HCT116 (cell line): Measurements from ENCODE around the gene SUPT4H1. TPM values are rescaled to one million over a fixed set of nuclear protein-coding genes. Genes with fewer than 3 reads are reported as not detected.

ENCODE experiments used
- ATAC-seq: fragments of 200-7000 bp; cut with Tn5 transposase; 2 replicates; pipeline ENCODE4 v1.9.1; 2020; ENCODE audit warnings: mild to moderate bottlenecking, moderate library complexity
- BruUV-seq: library from RNA; stranded (reverse); fragments of 400-500 nt; replicated peaks from 2 replicates; lab custom pipeline; 2021; lab: Mats Ljungman, UMichigan
- CTCF ChIA-PET: fragments of 300-600 bp; sonication (Branson Sonifier 250); formaldehyde crosslinking; loops from one replicate; lab custom pipeline; 2021; ENCODE audit warnings: antibody characterized with exemption; lab: Charles Lee
- POLR2A ChIA-PET: fragments of 300-600, 350-600 bp; sonication (Branson Sonifier 250); formaldehyde crosslinking; loops from one replicate; lab custom pipeline; 2021; ENCODE audit warnings: antibody characterized with exemption; lab: Charles Lee
- RAD21 ChIA-PET, 2 experiments: fragments of 300-600 bp; sonication (Branson Sonifier 250); formaldehyde crosslinking; loops; one replicate each; lab custom pipeline; 2023; ENCODE audit warnings: low total read pairs in 2 of 2; ENCODE audit not compliant: uncharacterized antibody in 2 of 2, unreplicated experiment in 2 of 2, low non-redundant PET in 1 of 2; lab: Charles Lee
- DNase-seq: peaks from one replicate; pipeline ENCODE4 v3.0.0-alpha.2; 2010; ENCODE audit warnings: low read depth, low spot score
- H2AFZ ChIP-seq: fragments of 200-600 bp; shearing (Covaris generic), sonication (generic); 2 replicates; pipeline ENCODE4 v1.6.1; 2017; ENCODE audit warnings: low read depth, mixed run types, mixed read lengths, antibody characterized with exemption, low read length; ENCODE audit not compliant: poor library complexity, severe bottlenecking
- H3K27ac ChIP-seq: 2 replicates; pipeline ENCODE4 v1.5.1; 2012; ENCODE audit warnings: low read depth, low read length
- H3K27me3 ChIP-seq: fragments of 200-600 bp; sonication (generic); 2 replicates; pipeline ENCODE4 v1.6.1; 2016; ENCODE audit warnings: mixed run types, low read length, mixed read lengths; ENCODE audit not compliant: insufficient read depth
- H3K36me3 ChIP-seq, 2 experiments: fragments of 200-500 bp in 1 of 2; fragments of 200-600 bp in 1 of 2; sonication (Bioruptor generic) in 1 of 2; sonication (generic) in 1 of 2; 2 replicates each; pipeline versions ENCODE4 v1.5.1 to v1.6.1; 2014 to 2016; ENCODE audit warnings: low read length in 2 of 2, inconsistent platforms in 1 of 2, mixed read lengths in 1 of 2, mixed run types in 1 of 2; ENCODE audit not compliant: insufficient read depth in 2 of 2, control insufficient read depth in 1 of 2
- H3K4me1 ChIP-seq, 2 experiments: fragments of 200-600 bp in 1 of 2; sonication (generic) in 1 of 2; 2 replicates each; pipeline versions ENCODE4 v1.5.1 to v1.6.1; 2012 to 2017; ENCODE audit warnings: low read length in 2 of 2, inconsistent platforms in 1 of 2, mild to moderate bottlenecking in 1 of 2, mixed read lengths in 1 of 2, mixed run types in 1 of 2, moderate library complexity in 1 of 2; ENCODE audit not compliant: insufficient read depth in 2 of 2, control insufficient read depth in 1 of 2
- H3K4me2 ChIP-seq: fragments of 200-600 bp; sonication (generic); 2 replicates; pipeline ENCODE4 v1.6.1; 2017; ENCODE audit warnings: mixed run types, low read length, mixed read lengths
- H3K4me3 ChIP-seq, 2 experiments: fragments of 200-600 bp in 1 of 2; sonication (generic) in 1 of 2; replicated peaks in 1 of 2; 2 replicates each; pipeline ENCODE4 v1.5.1; 2011 to 2016; ENCODE audit warnings: low read length in 2 of 2, control low read depth in 1 of 2, low read depth in 1 of 2, mild to moderate bottlenecking in 1 of 2, mixed read lengths in 1 of 2, mixed run types in 1 of 2
- H3K79me2 ChIP-seq: fragments of 200-600 bp; sonication (generic); 2 replicates; pipeline ENCODE4 v1.6.1; 2017; ENCODE audit warnings: mild to moderate bottlenecking, mixed run types, low read length, moderate library complexity, mixed read lengths; ENCODE audit not compliant: insufficient read depth
- H3K9ac ChIP-seq: fragments of 200-600 bp; sonication (generic); 2 replicates; pipeline ENCODE4 v1.6.1; 2016; ENCODE audit warnings: low read length, mixed read lengths
- H3K9me2 ChIP-seq: fragments of 200-600 bp; sonication (generic), shearing (Covaris generic); 2 replicates; pipeline ENCODE4 v1.6.1; 2017; ENCODE audit warnings: mixed run types, mild to moderate bottlenecking, moderate library complexity; ENCODE audit not compliant: insufficient read depth
- H3K9me3 ChIP-seq, 2 experiments: fragments of 200-500 bp in 1 of 2; fragments of 200-600 bp in 1 of 2; sonication (Bioruptor generic) in 1 of 2; sonication (generic) in 1 of 2; 2 replicates each; pipeline ENCODE4 v1.6.1; 2014 to 2017; ENCODE audit warnings: low read length in 2 of 2, mixed read lengths in 2 of 2, inconsistent platforms in 1 of 2, low read depth in 1 of 2, mild to moderate bottlenecking in 1 of 2, mixed run types in 1 of 2, moderate library complexity in 1 of 2; ENCODE audit not compliant: control insufficient read depth in 1 of 2, insufficient read depth in 1 of 2
- H4K20me1 ChIP-seq: fragments of 200-600 bp; sonication (generic), shearing (Covaris generic); 2 replicates; pipeline ENCODE4 v1.6.1; 2017; ENCODE audit warnings: mixed run types, mild to moderate bottlenecking, moderate library complexity; ENCODE audit not compliant: insufficient read depth
- ELF1 ChIP-seq: IDR thresholded peaks from 2 replicates; pipeline ENCODE4 v1.6.1; 2012; ENCODE audit warnings: low read depth, borderline replicate concordance
- MAX ChIP-seq: IDR thresholded peaks from 2 replicates; pipeline ENCODE4 v1.6.1; 2012
- SRF ChIP-seq: IDR thresholded peaks from 2 replicates; pipeline ENCODE4 v1.6.1; 2012; ENCODE audit warnings: low read depth
- ZBTB33 ChIP-seq: IDR thresholded peaks from 2 replicates; pipeline ENCODE4 v1.6.1; 2011; ENCODE audit warnings: mild to moderate bottlenecking, low read length, moderate library complexity; ENCODE audit not compliant: insufficient replicate concordance; ENCODE audit errors: extremely low read depth
- intact Hi-C: fragments of 100-400 bp; cut with micrococcal nuclease; formaldehyde crosslinking; loops from 2 replicates; pipeline ENCODE4 v1.10.0; 2022
- total RNA-seq: library from RNA; stranded (reverse); gene quantifications from one replicate; pipeline ENCODE4 v1.2.1, GENCODE V29; 2021; ENCODE audit not compliant: unreplicated experiment
- TF ChIP-seq, protein P1 (sequence below): IDR thresholded peaks from 2 replicates; pipeline ENCODE4 v1.6.1; 2012

SUPT4H1 gene
- total RNA-seq, 1 experiment from 2014 or later = 118 TPM

DNA sequence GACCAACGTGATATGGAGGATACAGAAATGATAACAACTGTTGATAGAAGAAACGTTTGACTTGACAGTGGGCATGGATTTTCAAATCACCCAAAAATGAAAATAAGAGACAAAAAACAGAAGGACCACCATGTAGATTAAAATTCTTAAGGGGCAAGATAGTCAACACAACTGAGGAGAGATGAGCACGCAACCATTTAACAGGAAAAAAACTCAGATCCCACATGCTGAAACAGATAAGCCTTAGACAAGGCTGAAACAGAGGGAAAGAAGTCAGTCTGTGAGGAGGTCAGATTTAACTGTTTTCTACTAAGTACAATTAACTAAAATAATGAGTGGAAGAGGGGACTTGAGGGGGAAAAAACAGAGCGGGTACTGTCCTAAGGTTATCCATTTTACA lies 44.2 kb upstream of the SUPT4H1 start:
- Histone ChIP-seq H3K4me3 (no peak overlapping the region), H3K4me1 (peaks cover 89 to 100% of the 10 kb centered on the region in 2 experiments), H3K36me3 (no peaks in the 10 kb centered on the region; a peak in 1 of 4 replicates), H3K27ac (peak overlapping the region; percentile 75; the same call in 1 of the 2 replicates), H3K9ac (peak overlapping the region; percentile 32; the same call in 1 of the 2 replicates), H2AFZ (no peak overlapping the region), H3K9me2 (no peaks in the 10 kb centered on the region), H3K79me2 (peaks cover 84% of the 10 kb centered on the region), H3K27me3 (no peaks in the 10 kb centered on the region), H4K20me1 (no peaks in the 10 kb centered on the region), H3K4me2 (peak overlapping the region; percentile 70), H3K9me3 (no peaks in the 10 kb centered on the region)
- ChIA-PET RAD21 (no interaction called here), CTCF (interaction anchor here (0.6 kb wide), 1 partner anchor 126 kb away, joined by 3 read pairs; no protein-coding TSS in a partner anchor), POLR2A (interaction anchor here (2.7 kb wide), 1 partner anchor 20 kb away, joined by 26 read pairs; the partner anchor contains the start of gene RNF43)
- ATAC-seq = no peak
- BruUV-seq = no TSS peak
- intact Hi-C loops = no loop called here
- DNase-seq = no peak
- TF ChIP-seq MAX (no peak), ZBTB33 (no peak), SRF (no peak), ELF1 (no peak)
- TF ChIP-seq, protein P1, sequence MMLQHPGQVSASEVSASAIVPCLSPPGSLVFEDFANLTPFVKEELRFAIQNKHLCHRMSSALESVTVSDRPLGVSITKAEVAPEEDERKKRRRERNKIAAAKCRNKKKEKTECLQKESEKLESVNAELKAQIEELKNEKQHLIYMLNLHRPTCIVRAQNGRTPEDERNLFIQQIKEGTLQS = no peak
